Activated T-helper 17 cell treated with anti-CD3 and anti-CD28 coated beads, Interleukin-2, amount 50 U/mL, for 72 hours (primary cell): ENCODE data around the gene MYO6. TPM values are rescaled to one million over a fixed set of nuclear protein-coding genes. Genes with fewer than 3 reads are reported as not detected.
"Not testable (repeated sequence)": the region's sequence is repeated elsewhere in the genome, so short reads cannot be mapped to it uniquely, and the experiment has no call there.

Experiments used
- ATAC-seq: fragments of 150-1000 bp; cut with Tn5 transposase; replicated peaks from 2 replicates; pipeline ENCODE4 v1.10.0; 2021; ENCODE audit warnings: mild to moderate bottlenecking, moderate library complexity
- H3K27ac Mint-ChIP-seq: one replicate; pipeline ENCODE4 v1.8.0; 2022; ENCODE audit warnings: mixed read lengths
- H3K27me3 Mint-ChIP-seq: one replicate; pipeline ENCODE4 v1.8.0; 2022; ENCODE audit warnings: mixed read lengths
- H3K36me3 Mint-ChIP-seq: one replicate; pipeline ENCODE4 v1.8.0; 2022; ENCODE audit warnings: low read depth, mild to moderate bottlenecking, mixed read lengths
- H3K4me1 Mint-ChIP-seq: one replicate; pipeline ENCODE4 v1.8.0; 2022; ENCODE audit warnings: mixed read lengths
- H3K4me3 Mint-ChIP-seq: one replicate; pipeline ENCODE4 v1.8.0; 2022; ENCODE audit warnings: mild to moderate bottlenecking, mixed read lengths
- H3K9me3 Mint-ChIP-seq: one replicate; pipeline ENCODE4 v1.8.0; 2022; ENCODE audit warnings: mixed read lengths
- total RNA-seq, 2 donors: library from RNA; stranded (reverse); gene quantifications; one replicate each; pipeline ENCODE4 v1.2.3, GENCODE V29; 2022

MYO6 gene
- 1 to 10 TPM; 3.2 to 4.0 TPM for total RNA-seq

DNA sequence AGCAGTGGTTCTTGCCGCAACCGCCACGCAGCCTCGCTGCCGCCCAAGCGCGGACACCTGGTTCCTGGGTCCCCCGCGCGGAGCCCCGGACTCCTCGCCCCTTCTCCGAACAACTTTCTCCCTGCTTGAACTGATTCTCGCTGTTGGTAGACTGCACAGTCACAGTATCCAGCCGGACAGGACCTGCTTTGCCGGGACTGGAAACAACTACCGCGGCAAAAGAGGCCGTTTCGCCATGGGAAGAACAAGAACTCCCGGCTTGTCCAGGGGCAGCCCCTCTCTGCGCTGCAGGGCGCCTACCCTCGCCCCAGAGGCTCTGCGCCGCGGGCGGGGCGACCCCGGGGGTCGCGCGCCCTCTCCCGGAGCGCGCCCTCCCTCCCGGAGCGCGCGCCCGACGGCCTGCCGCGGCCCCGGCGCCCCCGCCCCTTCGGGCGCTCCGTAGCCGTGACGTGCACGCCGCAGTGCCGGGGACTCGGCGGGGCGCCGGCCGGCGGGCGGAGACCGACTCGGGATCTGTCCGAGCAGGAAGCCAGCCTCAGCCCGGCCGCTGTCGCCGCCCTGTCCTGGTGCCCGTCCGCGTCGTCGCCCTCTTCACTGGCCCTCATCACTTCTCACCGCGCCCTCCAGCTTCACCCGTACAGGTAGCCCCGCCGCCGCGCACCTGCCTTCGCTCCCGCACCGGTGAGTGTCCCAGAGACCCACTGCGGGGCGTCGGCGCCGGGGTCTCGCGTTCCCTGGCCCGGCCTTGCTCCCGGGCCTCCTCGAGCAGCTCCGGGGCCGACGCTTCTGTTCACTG, at the start of gene MYO6:
MYO6 (plus strand) TSS at position 497 of the 796 bp plus-strand sequence. CDS start 68,309 bp downstream, outside the sequence.
- ATAC-seq = peak; percentile 88
- no peaks in the 10 kb centered on the region for H3K9me3 Mint-ChIP-seq
- peak within 1 kb of the TSS; percentile 88 for H3K4me3 Mint-ChIP-seq
- peak within 1 kb of the TSS; percentile 55 for H3K27ac Mint-ChIP-seq
- H3K4me1 Mint-ChIP-seq = no peaks in the 10 kb centered on the region
- no peaks in the 10 kb centered on the region for H3K36me3 Mint-ChIP-seq
- H3K27me3 Mint-ChIP-seq = peaks cover 14% of the 10 kb centered on the region

DNA sequence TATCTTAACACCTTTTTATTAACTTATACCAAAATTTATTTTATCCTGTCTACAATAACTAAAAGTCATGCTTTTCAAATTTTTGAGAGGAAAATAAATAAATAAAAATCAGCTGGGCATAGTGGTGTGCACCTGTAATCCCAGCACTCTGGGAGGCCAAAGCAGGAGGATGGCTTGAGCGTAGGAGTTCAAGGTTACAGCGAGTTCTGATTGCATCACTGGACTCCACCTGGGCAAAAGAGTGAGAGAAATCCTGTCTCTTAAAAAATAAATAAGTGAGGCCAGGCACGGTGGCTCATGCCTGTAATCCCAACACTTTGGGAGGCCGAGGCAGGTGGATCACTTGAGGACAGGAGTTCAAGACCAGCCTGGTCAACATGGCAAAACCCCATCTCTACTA, 40.7 kb upstream of the MYO6 start:
- H3K9me3 Mint-ChIP-seq, H3K4me3 Mint-ChIP-seq, H3K27ac Mint-ChIP-seq, H3K27me3 Mint-ChIP-seq, ATAC-seq, H3K4me1 Mint-ChIP-seq: not testable (repeated sequence)
- peaks cover 87% of the 10 kb centered on the region for H3K36me3 Mint-ChIP-seq

DNA sequence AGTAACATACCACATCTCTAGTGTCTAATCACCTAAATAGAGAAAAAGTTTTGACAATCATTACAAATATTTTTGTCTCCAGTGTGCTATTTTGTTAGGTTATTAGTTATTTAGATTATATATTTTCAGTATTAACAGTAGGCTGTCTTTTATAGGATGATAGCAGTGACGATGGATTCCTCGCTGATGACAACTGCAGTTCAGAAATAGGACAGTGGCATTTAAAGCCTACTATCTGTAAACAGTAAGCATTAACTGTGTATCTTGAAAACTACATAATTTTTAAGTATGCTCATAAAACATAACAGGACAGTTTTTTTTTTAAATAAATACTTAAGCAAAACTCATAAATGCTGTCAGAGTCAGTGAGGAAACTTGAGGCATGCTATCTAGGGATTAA, 37.9 kb upstream of the MYO6 start:
- Mint-ChIP-seq H3K27me3 (no peaks in the 10 kb centered on the region), H3K4me1 (peaks cover 4% of the 10 kb centered on the region), H3K36me3 (peaks cover 84% of the 10 kb centered on the region), H3K27ac (no peak overlapping the region), H3K4me3 (no peak overlapping the region), H3K9me3 (no peaks in the 10 kb centered on the region)
- no peak for ATAC-seq

GRCh38 chr6:75719133-75719532, 29.9 kb upstream of the MYO6 start:
- no peak for ATAC-seq
- Mint-ChIP-seq H3K36me3 (peaks cover 24% of the 10 kb centered on the region), H3K9me3 (no peaks in the 10 kb centered on the region), H3K27me3 (no peaks in the 10 kb centered on the region), H3K4me3 (no peak overlapping the region), H3K4me1 (no peaks in the 10 kb centered on the region), H3K27ac (no peak overlapping the region)

- ATAC-seq = no peak
- no peaks in the 10 kb centered on the region for H3K4me1 Mint-ChIP-seq
- H3K27me3 Mint-ChIP-seq = no peaks in the 10 kb centered on the region
- H3K9me3 Mint-ChIP-seq = no peaks in the 10 kb centered on the region
- H3K36me3 Mint-ChIP-seq = no peaks in the 10 kb centered on the region
- H3K27ac Mint-ChIP-seq = no peak overlapping the region
- H3K4me3 Mint-ChIP-seq = no peak overlapping the region
Observed at GRCh38 chr6:75723382-75723781, 25.7 kb upstream of the MYO6 start.

DNA sequence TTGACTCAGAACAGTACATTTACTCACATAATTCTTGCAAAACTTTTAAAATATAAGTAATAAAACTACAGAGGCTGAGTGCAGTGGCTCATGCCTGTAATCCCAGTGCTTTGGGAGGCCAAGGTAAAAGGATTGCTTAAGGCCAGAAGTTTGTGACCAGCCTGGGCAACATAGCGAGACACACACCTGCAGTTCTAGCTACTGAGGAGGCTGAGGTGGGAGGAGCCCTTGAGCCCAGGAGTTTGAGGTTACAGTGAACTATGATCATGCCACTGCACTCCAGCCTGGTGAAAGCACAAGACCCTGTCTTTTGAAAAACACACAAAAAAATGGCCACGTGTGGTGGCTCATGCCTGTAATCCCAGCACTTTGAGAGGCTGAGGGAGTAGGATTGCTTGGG, 21.8 kb upstream of the MYO6 start:
- Mint-ChIP-seq H3K4me1 (no peaks in the 10 kb centered on the region), H3K36me3 (no peaks in the 10 kb centered on the region), H3K27me3 (no peaks in the 10 kb centered on the region), H3K27ac (no peak overlapping the region), H3K9me3 (no peaks in the 10 kb centered on the region), H3K4me3 (no peak overlapping the region)
- ATAC-seq = no peak

- not testable (repeated sequence) for H3K9me3 Mint-ChIP-seq, H3K27me3 Mint-ChIP-seq, H3K4me1 Mint-ChIP-seq, H3K27ac Mint-ChIP-seq, ATAC-seq, H3K36me3 Mint-ChIP-seq, H3K4me3 Mint-ChIP-seq
Observed at GRCh38 chr6:75731029-75731428, 18.0 kb upstream of the MYO6 start.

- ATAC-seq = no peak
- Mint-ChIP-seq H3K9me3 (no peaks in the 10 kb centered on the region), H3K27ac (no peak overlapping the region), H3K4me1 (no peaks in the 10 kb centered on the region), H3K36me3 (no peaks in the 10 kb centered on the region), H3K27me3 (no peaks in the 10 kb centered on the region), H3K4me3 (no peak overlapping the region)
Observed at GRCh38 chr6:75735491-75736186, 13.4 kb upstream of the MYO6 start.

DNA sequence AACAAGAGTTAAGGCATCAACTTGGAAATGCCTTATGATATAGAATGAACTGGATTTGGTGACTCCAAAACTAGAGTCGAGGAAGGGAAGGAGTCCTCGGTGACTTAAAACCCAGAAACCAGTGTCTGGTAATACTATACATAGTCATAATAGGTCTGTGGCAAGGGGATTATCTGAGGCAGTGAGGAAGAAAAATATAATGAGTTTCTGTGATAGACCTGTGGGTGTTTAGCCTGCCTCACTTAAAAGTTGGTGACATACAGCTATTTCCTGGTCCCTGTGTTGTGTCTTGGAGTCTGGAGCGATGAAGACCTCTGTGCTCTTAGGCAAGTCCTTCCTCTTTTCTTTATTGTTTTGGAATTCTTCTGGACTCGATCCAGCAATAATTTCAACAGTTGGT, 5.1 kb upstream of the MYO6 start:
- Mint-ChIP-seq H3K4me1 (no peaks in the 10 kb centered on the region), H3K9me3 (no peaks in the 10 kb centered on the region), H3K36me3 (no peaks in the 10 kb centered on the region), H3K27ac (no peak overlapping the region), H3K27me3 (peaks cover 19% of the 10 kb centered on the region), H3K4me3 (no peak overlapping the region)
- ATAC-seq = no peak

DNA sequence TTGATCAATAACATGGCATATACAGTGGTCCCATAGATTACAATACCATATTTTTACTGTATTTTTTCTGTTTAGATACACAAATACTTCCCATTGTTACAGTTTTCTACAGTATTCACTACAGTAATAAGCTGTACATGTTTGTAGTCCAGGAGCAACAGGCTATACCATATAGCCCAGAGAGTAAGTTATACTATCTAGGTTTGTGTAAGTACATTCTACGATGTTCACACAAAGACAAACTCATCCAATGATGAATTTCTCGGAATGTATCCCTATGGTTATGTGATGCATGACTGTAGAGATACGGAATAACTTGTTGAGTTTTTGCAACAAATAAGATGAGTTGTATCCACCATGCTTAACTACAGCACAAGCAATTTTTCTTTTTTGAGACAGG, 3.6 kb upstream of the MYO6 start:
- H3K4me1 Mint-ChIP-seq = no peaks in the 10 kb centered on the region
- ATAC-seq = no peak
- no peak overlapping the region for H3K4me3 Mint-ChIP-seq
- H3K9me3 Mint-ChIP-seq = no peaks in the 10 kb centered on the region
- H3K27ac Mint-ChIP-seq = no peak overlapping the region
- peaks cover 23% of the 10 kb centered on the region for H3K27me3 Mint-ChIP-seq
- H3K36me3 Mint-ChIP-seq = no peaks in the 10 kb centered on the region

DNA sequence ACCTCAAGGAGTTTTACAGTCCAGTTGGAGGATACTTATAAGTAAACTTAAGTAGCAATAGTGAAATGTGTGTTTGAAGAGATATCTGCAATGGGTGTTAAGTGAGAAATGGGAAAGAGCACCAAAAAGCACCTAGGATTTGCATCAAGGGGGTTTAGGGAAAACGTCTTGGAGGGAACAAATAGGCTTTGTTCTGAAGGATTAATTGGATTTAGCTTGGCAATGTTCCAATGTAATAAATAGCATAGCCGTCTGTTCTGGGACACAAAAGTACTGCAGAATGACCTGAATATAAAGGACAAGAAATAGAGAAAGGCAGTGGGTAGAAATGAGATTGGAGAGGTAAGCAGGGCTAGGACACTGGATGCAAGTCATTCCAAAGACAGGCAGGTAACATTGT, 2.8 kb upstream of the MYO6 start:
- Mint-ChIP-seq H3K27ac (no peak overlapping the region), H3K36me3 (no peaks in the 10 kb centered on the region), H3K4me1 (no peaks in the 10 kb centered on the region), H3K9me3 (no peaks in the 10 kb centered on the region), H3K27me3 (peaks cover 23% of the 10 kb centered on the region), H3K4me3 (no peak overlapping the region)
- ATAC-seq = no peak

GRCh38 chr6:75747152-75747992, 1.7 kb upstream of the MYO6 start:
- Mint-ChIP-seq H3K4me1 (no peaks in the 10 kb centered on the region), H3K27ac (no peak overlapping the region), H3K27me3 (peaks cover 18% of the 10 kb centered on the region), H3K9me3 (no peaks in the 10 kb centered on the region), H3K36me3 (no peaks in the 10 kb centered on the region), H3K4me3 (peak overlapping the region; percentile 2)
- no peak for ATAC-seq

DNA sequence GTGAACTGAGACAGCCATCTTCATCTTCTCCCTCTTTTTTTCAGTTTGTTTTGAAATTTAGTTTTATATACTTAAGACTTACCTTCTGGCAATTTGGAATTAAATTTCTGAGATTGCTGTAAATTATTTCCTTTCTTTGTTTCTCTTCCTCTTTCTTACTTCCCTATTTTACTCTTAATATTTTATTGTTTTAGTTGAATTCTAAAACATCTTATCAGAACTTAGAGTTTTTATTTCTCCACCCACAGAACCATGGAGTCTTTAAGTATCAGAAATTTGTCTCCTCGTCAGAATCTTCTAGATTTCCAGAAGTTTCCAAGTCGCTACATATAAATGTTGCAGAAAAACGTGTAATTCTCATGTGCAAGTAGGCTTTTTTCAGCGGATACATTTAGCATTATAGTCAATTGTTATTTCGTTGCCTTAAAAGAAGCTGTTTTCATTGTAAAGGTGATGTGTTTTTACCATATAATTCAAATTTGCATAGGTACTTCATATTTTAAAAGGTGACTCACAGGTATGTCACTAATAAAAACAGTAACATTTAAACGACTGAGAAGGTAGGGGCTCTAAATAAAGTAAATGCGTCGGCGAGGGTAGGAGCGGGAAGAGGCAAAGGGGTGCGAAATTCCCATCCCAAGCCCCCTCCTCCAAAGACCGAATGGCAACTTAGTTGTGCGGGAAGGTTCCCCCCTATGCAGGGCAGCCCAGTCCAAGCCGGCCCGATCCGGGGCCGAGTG, 866 bp upstream of the MYO6 start:
- Mint-ChIP-seq H3K4me1 (no peaks in the 10 kb centered on the region), H3K36me3 (no peaks in the 10 kb centered on the region), H3K9me3 (no peaks in the 10 kb centered on the region), H3K27me3 (peaks cover 17% of the 10 kb centered on the region), H3K27ac (no peak overlapping the region), H3K4me3 (peak overlapping the region; percentile 88)
- ATAC-seq = peak; percentile 3

DNA sequence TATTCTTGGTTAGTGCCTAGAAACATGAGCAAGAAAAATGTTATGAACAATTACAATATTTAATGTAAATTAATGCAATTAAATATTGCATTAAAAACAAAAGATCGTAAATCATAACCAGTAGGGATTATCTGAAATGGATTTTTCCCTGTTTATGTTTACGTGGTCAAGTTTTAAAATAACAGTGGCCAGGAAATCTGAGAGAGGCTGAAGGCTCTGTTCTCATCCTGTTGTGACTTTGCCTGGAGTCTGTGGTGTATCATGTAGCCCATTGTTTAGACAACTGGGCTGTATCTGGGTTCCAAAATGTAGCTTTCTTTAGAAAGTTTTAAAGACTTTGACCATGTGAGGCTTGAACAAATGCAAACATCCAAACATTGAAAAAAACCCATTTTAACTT, 2.4 kb downstream of the MYO6 start:
- peaks cover 8% of the 10 kb centered on the region for H3K27me3 Mint-ChIP-seq
- no peaks in the 10 kb centered on the region for H3K4me1 Mint-ChIP-seq
- H3K27ac Mint-ChIP-seq = no peak overlapping the region
- H3K9me3 Mint-ChIP-seq = no peaks in the 10 kb centered on the region
- ATAC-seq = no peak
- H3K4me3 Mint-ChIP-seq = no peak overlapping the region
- no peaks in the 10 kb centered on the region for H3K36me3 Mint-ChIP-seq
